K562 (cell line): ENCODE results near the gene NLRP12. TPM values are rescaled to one million over a fixed set of nuclear protein-coding genes. Genes with fewer than 3 reads are reported as not detected.
"Not testable (repeated sequence)": the region's sequence is repeated elsewhere in the genome, so short reads cannot be mapped to it uniquely, and the experiment has no call there.

ENCODE experiments used
- ATAC-seq: fragments of 200-7000 bp; cut with Tn5 transposase; 3 replicates; pipeline ENCODE4 v1.9.1; 2020; ENCODE audit warnings: moderate library complexity
- BruUV-seq: library from RNA; stranded (reverse); fragments of 400-500 nt; replicated peaks from 2 replicates; lab custom pipeline; 2021; lab: Mats Ljungman, UMichigan
- CTCF ChIA-PET: fragments of 300-600 bp; formaldehyde crosslinking; extraction: SDS; loops from one replicate; lab custom pipeline; 2021; ENCODE audit warnings: low intra/inter-chr PET ratio; lab: Yijun Ruan, JAX
- POLR2A ChIA-PET: fragments of 300-600, 350-650 bp; sonication (Branson Sonifier 250); formaldehyde crosslinking; extraction: SDS; loops from one replicate; lab custom pipeline; 2021; ENCODE audit warnings: antibody characterized with exemption, inconsistent platforms; lab: Yijun Ruan, JAX
- DNase-seq, 4 experiments: peaks; one replicate each; pipeline versions ENCODE4 v3.0.0 to v3.0.0-alpha.2; 2011 to 2018; ENCODE audit warnings: low spot score in 3 of 4, mixed read lengths in 3 of 4; ENCODE audit errors: extremely low read depth in 1 of 4
- FAIRE-seq: peaks from 2 replicates; lab custom pipeline; 2011; peaks lifted over from hg19 to GRCh38; lab: Jason Lieb, UNC
- H2AFZ ChIP-seq: 2 replicates; pipeline ENCODE4 v1.6.0; 2011; ENCODE audit warnings: low read depth, low read length, control low read depth, inconsistent platforms
- H3K27ac ChIP-seq: fragments of 200-600 bp; 3 replicates; pipeline ENCODE4 v1.8.0; 2011; ENCODE audit warnings: low read depth, mild to moderate bottlenecking, control low read depth, inconsistent platforms, low read length, moderate library complexity, mixed read lengths; ENCODE audit errors: extremely low read depth
- H3K27me3 ChIP-seq, 2 experiments: fragments of 300-600 bp in 1 of 2; 2 replicates in 1 of 2; 3 replicates in 1 of 2; pipeline versions ENCODE4 v1.6.0 to v1.8.0; 2011; ENCODE audit warnings: inconsistent platforms in 2 of 2, low read length in 2 of 2, mild to moderate bottlenecking in 1 of 2, mixed read lengths in 1 of 2, moderate library complexity in 1 of 2; ENCODE audit not compliant: control insufficient read depth in 2 of 2, insufficient read depth in 2 of 2
- H3K36me3 ChIP-seq: fragments of 300-600 bp; 3 replicates; pipeline ENCODE4 v1.8.0; 2011; ENCODE audit warnings: mild to moderate bottlenecking, low read length, inconsistent platforms; ENCODE audit not compliant: control insufficient read depth, insufficient read depth
- H3K4me1 ChIP-seq, 2 experiments: fragments of 200-600 bp in 1 of 2; replicated peaks in 1 of 2; 2 replicates in 1 of 2; 3 replicates in 1 of 2; pipeline versions ENCODE4 v1.5.1 to v1.8.0; 2011; ENCODE audit warnings: inconsistent platforms in 2 of 2, low read length in 2 of 2, mild to moderate bottlenecking in 1 of 2, mixed read lengths in 1 of 2, moderate library complexity in 1 of 2; ENCODE audit not compliant: control insufficient read depth in 2 of 2, insufficient read depth in 2 of 2
- H3K4me2 ChIP-seq: 2 replicates; pipeline ENCODE4 v1.6.1; 2011; ENCODE audit warnings: low read length, control low read depth, inconsistent platforms, mixed read lengths; ENCODE audit not compliant: insufficient read depth
- H3K4me3 ChIP-seq: fragments of 200-600 bp; sonication (generic), shearing (Covaris generic); 2 replicates; pipeline ENCODE4 v1.5.1; 2016; ENCODE audit warnings: control low read depth, inconsistent platforms
- H3K79me2 ChIP-seq: fragments of 200-600 bp; 3 replicates; pipeline ENCODE4 v1.8.0; 2011; ENCODE audit warnings: low read length, inconsistent platforms; ENCODE audit not compliant: control insufficient read depth, insufficient read depth
- H3K9ac ChIP-seq, 2 experiments: 2 replicates each; pipeline versions ENCODE4 v1.6.0 to v1.6.1; 2011; ENCODE audit warnings: low read depth in 2 of 2, low read length in 2 of 2, control low read depth in 1 of 2, inconsistent platforms in 1 of 2, mild to moderate bottlenecking in 1 of 2, mixed read lengths in 1 of 2; ENCODE audit not compliant: insufficient read depth in 1 of 2
- H3K9me1 ChIP-seq: one replicate; pipeline ENCODE4 v1.6.0; 2011; ENCODE audit warnings: inconsistent platforms, mild to moderate bottlenecking, low read length, moderate library complexity; ENCODE audit not compliant: control insufficient read depth, insufficient read depth
- H3K9me3 ChIP-seq: replicated peaks from 2 replicates; pipeline ENCODE4 v1.5.1; 2011; ENCODE audit warnings: low read depth, low read length, inconsistent platforms; ENCODE audit not compliant: control insufficient read depth, insufficient read depth
- H4K20me1 ChIP-seq: replicated peaks from 2 replicates; pipeline ENCODE4 v1.6.1; 2011; ENCODE audit warnings: low read length, inconsistent platforms, mixed read lengths; ENCODE audit not compliant: control insufficient read depth, insufficient read depth
- CBFA2T2 ChIP-seq: fragments of 450-650 bp; conservative IDR thresholded peaks from 2 replicates; pipeline ENCODE4 v1.6.1; 2017; ENCODE audit warnings: mild to moderate bottlenecking
- RAD51 ChIP-seq: fragments of 450-650 bp; IDR thresholded peaks from 2 replicates; pipeline ENCODE4 v1.7.1; 2016; ENCODE audit warnings: low read depth, mild to moderate bottlenecking, borderline replicate concordance
- WGBS: fragments of 100-300 bp; shearing (Covaris generic); methylation state at CpG from one replicate; pipeline ENCODE4 v1.1.6; 2016; ENCODE audit warnings: low coverage, mixed read lengths; ENCODE audit not compliant: insufficient coverage; ENCODE audit errors: missing lambda C conversion rate; 5-methylcytosine and 5-hydroxymethylcytosine counted together
- in situ Hi-C: fragments of 300-500 bp; cut with MboI; formaldehyde crosslinking; loops from 4 replicates; pipeline ENCODE4 v1.15.0; 2018; ENCODE audit warnings: inconsistent platforms, mixed read lengths
- intact Hi-C: fragments of 100-400 bp; cut with micrococcal nuclease; formaldehyde crosslinking; loops from 2 replicates; pipeline ENCODE4 v1.14.2; 2022
- polyA plus RNA-seq, 8 experiments: library from polyadenylated mRNA; depleted of rRNA in 4 of 8; stranded (reverse) in 5 of 8; unstranded in 3 of 8; fragments of >200 nt; fragmentation: Nextera tagmentation in 2 of 8; fragmentation: Illumina TruSeq in 1 of 8; extraction: Ambion mirVana in 2 of 8; extraction: Trizol in 1 of 8; gene quantifications; 2 replicates each; pipeline versions ENCODE4 v1.2.1 to v1.2.3, GENCODE V29; 2011 to 2014; ENCODE audit warnings: inconsistent platforms in 1 of 8, missing spikeins in 1 of 8
- total RNA-seq, 7 experiments: library from RNA; depleted of rRNA in 6 of 7; stranded (reverse); fragments of >200 nt in 6 of 7; fragmentation: Illumina TruSeq in 2 of 7; extraction: Trizol in 2 of 7; gene quantifications; 2 replicates each; pipeline versions ENCODE4 v1.2.1 to v1.2.3, GENCODE V29; 2011 to 2021; ENCODE audit warnings: low replicate concordance in 1 of 7
- TF ChIP-seq, protein P1 (sequence below): fragments of 450-650 bp; formaldehyde crosslinking; IDR thresholded peaks from 2 replicates; pipeline ENCODE4 v1.4.0; 2020; ENCODE audit warnings: mild to moderate bottlenecking, mixed read lengths
- TF ChIP-seq, protein P2 (sequence below): sonication (generic); formaldehyde crosslinking; IDR thresholded peaks from 2 replicates; pipeline ENCODE4 v1.5.0; 2020; ENCODE audit warnings: missing genetic modification reagents

NLRP12 gene
- total and polyA plus RNA-seq, 9 of the 15 experiments (the other 6 are each of a cell fraction or from before 2014, with no cell fraction given): not detected

DNA sequence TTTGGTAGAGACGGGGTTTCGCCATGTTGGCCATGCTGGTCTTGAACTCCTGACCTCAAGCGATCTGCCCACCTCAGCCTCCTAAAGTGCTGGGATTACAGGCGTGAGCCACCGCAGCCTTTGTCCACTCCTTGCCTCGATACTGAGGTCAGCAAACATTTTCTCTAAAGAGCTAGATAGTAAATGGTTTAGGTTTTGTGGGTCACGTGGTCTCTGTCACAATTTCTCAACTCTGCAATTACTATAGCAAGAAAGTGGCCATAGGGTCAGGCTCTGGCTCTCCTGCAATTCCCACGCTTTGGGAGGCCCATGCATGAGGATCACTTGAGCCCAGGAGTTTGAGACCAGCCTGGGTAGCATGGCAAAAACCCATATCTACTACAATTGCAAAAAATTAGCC lies 42.8 kb downstream of the NLRP12 start:
- H3K9me3 ChIP-seq, DNase-seq, H4K20me1 ChIP-seq, H3K27ac ChIP-seq, POLR2A ChIA-PET, H3K9ac ChIP-seq, in situ Hi-C loops, H3K4me3 ChIP-seq, intact Hi-C loops, FAIRE-seq, H3K4me1 ChIP-seq, H3K9me1 ChIP-seq, H3K4me2 ChIP-seq, BruUV-seq, H3K36me3 ChIP-seq, H2AFZ ChIP-seq, ATAC-seq, H3K79me2 ChIP-seq, CTCF ChIA-PET: not testable (repeated sequence)
- H3K27me3 ChIP-seq: peaks cover 3 to 16% of the 10 kb centered on the region in 2 experiments; a peak in 4 of 5 replicates
- TF ChIP-seq, protein P1, sequence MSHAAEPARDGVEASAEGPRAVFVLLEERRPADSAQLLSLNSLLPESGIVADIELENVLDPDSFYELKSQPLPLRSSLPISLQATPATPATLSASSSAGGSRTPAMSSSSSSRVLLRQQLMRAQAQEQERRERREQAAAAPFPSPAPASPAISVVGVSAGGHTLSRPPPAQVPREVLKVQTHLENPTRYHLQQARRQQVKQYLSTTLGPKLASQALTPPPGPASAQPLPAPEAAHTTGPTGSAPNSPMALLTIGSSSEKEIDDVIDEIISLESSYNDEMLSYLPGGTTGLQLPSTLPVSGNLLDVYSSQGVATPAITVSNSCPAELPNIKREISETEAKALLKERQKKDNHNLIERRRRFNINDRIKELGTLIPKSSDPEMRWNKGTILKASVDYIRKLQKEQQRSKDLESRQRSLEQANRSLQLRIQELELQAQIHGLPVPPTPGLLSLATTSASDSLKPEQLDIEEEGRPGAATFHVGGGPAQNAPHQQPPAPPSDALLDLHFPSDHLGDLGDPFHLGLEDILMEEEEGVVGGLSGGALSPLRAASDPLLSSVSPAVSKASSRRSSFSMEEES (CRISPR knock-in tag): peak; percentile 81
- TF ChIP-seq, protein P2, sequence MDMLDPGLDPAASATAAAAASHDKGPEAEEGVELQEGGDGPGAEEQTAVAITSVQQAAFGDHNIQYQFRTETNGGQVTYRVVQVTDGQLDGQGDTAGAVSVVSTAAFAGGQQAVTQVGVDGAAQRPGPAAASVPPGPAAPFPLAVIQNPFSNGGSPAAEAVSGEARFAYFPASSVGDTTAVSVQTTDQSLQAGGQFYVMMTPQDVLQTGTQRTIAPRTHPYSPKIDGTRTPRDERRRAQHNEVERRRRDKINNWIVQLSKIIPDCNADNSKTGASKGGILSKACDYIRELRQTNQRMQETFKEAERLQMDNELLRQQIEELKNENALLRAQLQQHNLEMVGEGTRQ: peak; percentile 40
- peak; percentile 55; the same call in 1 of the 2 replicates for TF ChIP-seq RAD51
- TF ChIP-seq CBFA2T2: peak; percentile 30; the same call in 1 of the 2 replicates
- WGBS: 7% methylated on average over 8 of the region's 8 CpGs
